HepG2 (cell line): ENCODE results near the gene ENTPD2. TPM values are rescaled to one million over a fixed set of nuclear protein-coding genes. Genes with fewer than 3 reads are reported as not detected.
A peak's percentile ranks its signal among the peaks of the same experiment; 100 is the strongest.

Experiments
- FOXP1 ChIP-seq, 2 experiments: fragments of 450-650 bp in 1 of 2; IDR thresholded peaks; 2 replicates each; pipeline ENCODE4 v1.6.1; 2017 to 2018; ENCODE audit warnings: antibody characterized with exemption in 1 of 2
- GZF1 ChIP-seq: sonication (generic); formaldehyde crosslinking; IDR thresholded peaks from 2 replicates; pipeline ENCODE4 v1.5.1; 2020; ENCODE audit warnings: mild to moderate bottlenecking, missing genetic modification reagents
- HNRNPK ChIP-seq: fragments of 200-400 bp; formaldehyde crosslinking; IDR thresholded peaks from 2 replicates; pipeline ENCODE4 v1.6.1; 2018; ENCODE audit warnings: low read length, low read depth, moderate library complexity, mild to moderate bottlenecking; ENCODE audit not compliant: poor library complexity, severe bottlenecking
- KAT7 ChIP-seq: IDR thresholded peaks from 2 replicates; pipeline ENCODE4 v1.6.1; 2018; ENCODE audit warnings: borderline replicate concordance, missing compliant biosample characterization
- MIER2 ChIP-seq: IDR thresholded peaks from 2 replicates; pipeline ENCODE4 v1.6.1; 2016; ENCODE audit warnings: missing biosample characterization, missing genetic modification reagents
- NCOR1 ChIP-seq: fragments of 200-600 bp; sonication (generic); IDR thresholded peaks from 2 replicates; pipeline ENCODE4 v1.7.0; 2017; ENCODE audit warnings: antibody characterized with exemption, low read length, borderline replicate concordance
- NFRKB ChIP-seq: fragments of 450-650 bp; IDR thresholded peaks from 2 replicates; pipeline ENCODE4 v1.6.1; 2017
- ZHX1 ChIP-seq: sonication (generic); formaldehyde crosslinking; IDR thresholded peaks from 2 replicates; pipeline ENCODE4 v1.8.1; 2022; ENCODE audit warnings: low read depth, mild to moderate bottlenecking, missing genetic modification reagents
- ZNF3 ChIP-seq: IDR thresholded peaks from 2 replicates; pipeline ENCODE4 v1.7.0; 2017; ENCODE audit warnings: inconsistent platforms
- ZNF546 ChIP-seq: sonication (generic); formaldehyde crosslinking; conservative IDR thresholded peaks from 2 replicates; pipeline ENCODE4 v1.8.1; 2023; ENCODE audit warnings: mild to moderate bottlenecking, missing genetic modification reagents
- ZNF558 ChIP-seq: sonication (generic); formaldehyde crosslinking; IDR thresholded peaks from 2 replicates; pipeline ENCODE4 v1.9.0; 2022; ENCODE audit warnings: mild to moderate bottlenecking, missing genetic modification reagents, borderline replicate concordance
- ZNF720 ChIP-seq: sonication (generic); formaldehyde crosslinking; IDR thresholded peaks from 2 replicates; pipeline ENCODE4 v1.4.0; 2020; ENCODE audit warnings: missing genetic modification reagents
- ZSCAN29 ChIP-seq: sonication (generic); formaldehyde crosslinking; conservative IDR thresholded peaks from 2 replicates; pipeline ENCODE4 v1.4.0; 2020; ENCODE audit warnings: mild to moderate bottlenecking, missing genetic modification reagents
- polyA plus RNA-seq, 8 experiments: library from polyadenylated mRNA; depleted of rRNA in 3 of 8; stranded (reverse) in 7 of 8; unstranded in 1 of 8; fragments of >200 nt; fragmentation: Illumina TruSeq in 4 of 8; extraction: Trizol in 4 of 8; gene quantifications; 2 replicates each; pipeline versions ENCODE4 v1.2.1 to v1.2.3, GENCODE V29; 2011 to 2016; ENCODE audit warnings: low read depth in 4 of 8, missing spikeins in 1 of 8, mixed read lengths in 1 of 8; ENCODE audit not compliant: insufficient read depth in 1 of 8
- total RNA-seq, 5 experiments: library from RNA; depleted of rRNA; stranded (reverse); fragments of >200 nt; fragmentation: Illumina TruSeq; extraction: Trizol; gene quantifications; 2 replicates each; pipeline ENCODE4 v1.2.3, GENCODE V29; 2016; ENCODE audit warnings: low read depth in 1 of 5
- TF ChIP-seq, protein P1 (sequence below): sonication (generic); formaldehyde crosslinking; conservative IDR thresholded peaks from 2 replicates; pipeline ENCODE4 v1.4.0; 2020; ENCODE audit warnings: missing genetic modification reagents
- TF ChIP-seq, protein P2 (sequence below): sonication (generic); formaldehyde crosslinking; conservative IDR thresholded peaks from 2 replicates; pipeline ENCODE4 v1.4.0; 2020; ENCODE audit warnings: mild to moderate bottlenecking, missing genetic modification reagents, moderate library complexity
- TF ChIP-seq, protein P3 (sequence below): sonication (generic); formaldehyde crosslinking; IDR thresholded peaks from 2 replicates; pipeline ENCODE4 v1.8.0; 2022; ENCODE audit warnings: mild to moderate bottlenecking, missing genetic modification reagents; ENCODE audit not compliant: insufficient replicate concordance
- TF ChIP-seq, protein P4 (sequence below): sonication (generic); formaldehyde crosslinking; IDR thresholded peaks from 2 replicates; pipeline ENCODE4 v1.5.0; 2020; ENCODE audit warnings: missing genetic modification reagents

The ENTPD2 gene
- total and polyA plus RNA-seq, 2 of the 13 experiments (the other 11 are each of a cell fraction or from before 2014, with no cell fraction given) = 0.95 to 3.2 TPM

DNA sequence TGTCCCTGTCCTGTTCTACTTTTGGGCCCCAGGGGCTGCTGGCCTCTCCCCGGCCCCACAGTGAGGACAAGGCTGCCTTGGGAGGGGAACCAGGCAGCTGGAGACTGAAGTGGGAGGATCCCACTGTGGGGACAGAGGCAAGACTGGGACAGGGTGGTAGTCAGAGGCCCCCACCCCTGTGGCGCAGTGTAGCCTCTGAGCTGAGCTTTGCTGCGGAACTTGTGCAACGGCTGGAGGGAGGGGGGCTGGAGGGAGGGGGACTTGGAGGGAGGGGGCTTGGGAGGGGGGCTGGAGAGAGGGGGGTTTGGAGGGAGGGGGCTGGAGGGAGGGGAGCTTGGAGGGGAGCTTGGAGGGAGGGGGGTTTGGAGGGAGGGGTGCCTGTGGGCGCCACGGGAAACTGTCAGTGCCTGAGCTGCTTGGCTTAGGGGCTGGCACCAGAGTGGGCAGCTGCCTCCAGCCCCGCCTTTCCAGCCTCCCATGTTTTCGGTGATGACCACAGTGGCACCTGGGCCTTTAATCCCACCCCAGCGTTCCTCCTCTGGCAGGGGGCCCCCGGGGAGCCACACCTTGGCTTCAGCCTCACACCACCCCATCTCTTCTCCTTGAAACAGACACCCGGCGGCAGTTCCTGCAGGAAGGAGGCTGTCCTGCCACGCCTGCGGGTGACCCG is 19.7 kb downstream of the ENTPD2 start (continued):
- TF ChIP-seq, protein P1, sequence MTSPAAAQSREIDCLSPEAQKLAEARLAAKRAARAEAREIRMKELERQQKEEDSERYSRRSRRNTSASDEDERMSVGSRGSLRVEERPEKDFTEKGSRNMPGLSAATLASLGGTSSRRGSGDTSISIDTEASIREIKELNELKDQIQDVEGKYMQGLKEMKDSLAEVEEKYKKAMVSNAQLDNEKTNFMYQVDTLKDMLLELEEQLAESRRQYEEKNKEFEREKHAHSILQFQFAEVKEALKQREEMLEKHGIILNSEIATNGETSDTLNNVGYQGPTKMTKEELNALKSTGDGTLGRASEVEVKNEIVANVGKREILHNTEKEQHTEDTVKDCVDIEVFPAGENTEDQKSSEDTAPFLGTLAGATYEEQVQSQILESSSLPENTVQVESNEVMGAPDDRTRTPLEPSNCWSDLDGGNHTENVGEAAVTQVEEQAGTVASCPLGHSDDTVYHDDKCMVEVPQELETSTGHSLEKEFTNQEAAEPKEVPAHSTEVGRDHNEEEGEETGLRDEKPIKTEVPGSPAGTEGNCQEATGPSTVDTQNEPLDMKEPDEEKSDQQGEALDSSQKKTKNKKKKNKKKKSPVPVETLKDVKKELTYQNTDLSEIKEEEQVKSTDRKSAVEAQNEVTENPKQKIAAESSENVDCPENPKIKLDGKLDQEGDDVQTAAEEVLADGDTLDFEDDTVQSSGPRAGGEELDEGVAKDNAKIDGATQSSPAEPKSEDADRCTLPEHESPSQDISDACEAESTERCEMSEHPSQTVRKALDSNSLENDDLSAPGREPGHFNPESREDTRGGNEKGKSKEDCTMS (CRISPR knock-in tag) = no peak
- TF ChIP-seq HNRNPK (peak; percentile 47), NCOR1 (no peak), ZHX1 (CRISPR knock-in tag) (no peak), MIER2 (CRISPR knock-in tag) (no peak), ZNF720 (no peak), ZNF558 (CRISPR knock-in tag) (no peak), ZSCAN29 (CRISPR knock-in tag) (no peak), ZNF546 (CRISPR knock-in tag) (no peak), ZNF3 (CRISPR knock-in tag) (no peak), KAT7 (CRISPR knock-in tag) (no peak), FOXP1 (IDR thresholded peaks at IDR 0.05) (no peak), FOXP1 (CRISPR knock-in tag; IDR thresholded peaks at IDR 0.05) (no peak), GZF1 (no peak), NFRKB (no peak)
- TF ChIP-seq, protein P2, sequence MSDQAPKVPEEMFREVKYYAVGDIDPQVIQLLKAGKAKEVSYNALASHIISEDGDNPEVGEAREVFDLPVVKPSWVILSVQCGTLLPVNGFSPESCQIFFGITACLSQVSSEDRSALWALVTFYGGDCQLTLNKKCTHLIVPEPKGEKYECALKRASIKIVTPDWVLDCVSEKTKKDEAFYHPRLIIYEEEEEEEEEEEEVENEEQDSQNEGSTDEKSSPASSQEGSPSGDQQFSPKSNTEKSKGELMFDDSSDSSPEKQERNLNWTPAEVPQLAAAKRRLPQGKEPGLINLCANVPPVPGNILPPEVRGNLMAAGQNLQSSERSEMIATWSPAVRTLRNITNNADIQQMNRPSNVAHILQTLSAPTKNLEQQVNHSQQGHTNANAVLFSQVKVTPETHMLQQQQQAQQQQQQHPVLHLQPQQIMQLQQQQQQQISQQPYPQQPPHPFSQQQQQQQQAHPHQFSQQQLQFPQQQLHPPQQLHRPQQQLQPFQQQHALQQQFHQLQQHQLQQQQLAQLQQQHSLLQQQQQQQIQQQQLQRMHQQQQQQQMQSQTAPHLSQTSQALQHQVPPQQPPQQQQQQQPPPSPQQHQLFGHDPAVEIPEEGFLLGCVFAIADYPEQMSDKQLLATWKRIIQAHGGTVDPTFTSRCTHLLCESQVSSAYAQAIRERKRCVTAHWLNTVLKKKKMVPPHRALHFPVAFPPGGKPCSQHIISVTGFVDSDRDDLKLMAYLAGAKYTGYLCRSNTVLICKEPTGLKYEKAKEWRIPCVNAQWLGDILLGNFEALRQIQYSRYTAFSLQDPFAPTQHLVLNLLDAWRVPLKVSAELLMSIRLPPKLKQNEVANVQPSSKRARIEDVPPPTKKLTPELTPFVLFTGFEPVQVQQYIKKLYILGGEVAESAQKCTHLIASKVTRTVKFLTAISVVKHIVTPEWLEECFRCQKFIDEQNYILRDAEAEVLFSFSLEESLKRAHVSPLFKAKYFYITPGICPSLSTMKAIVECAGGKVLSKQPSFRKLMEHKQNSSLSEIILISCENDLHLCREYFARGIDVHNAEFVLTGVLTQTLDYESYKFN = no peak
- TF ChIP-seq, protein P3, sequence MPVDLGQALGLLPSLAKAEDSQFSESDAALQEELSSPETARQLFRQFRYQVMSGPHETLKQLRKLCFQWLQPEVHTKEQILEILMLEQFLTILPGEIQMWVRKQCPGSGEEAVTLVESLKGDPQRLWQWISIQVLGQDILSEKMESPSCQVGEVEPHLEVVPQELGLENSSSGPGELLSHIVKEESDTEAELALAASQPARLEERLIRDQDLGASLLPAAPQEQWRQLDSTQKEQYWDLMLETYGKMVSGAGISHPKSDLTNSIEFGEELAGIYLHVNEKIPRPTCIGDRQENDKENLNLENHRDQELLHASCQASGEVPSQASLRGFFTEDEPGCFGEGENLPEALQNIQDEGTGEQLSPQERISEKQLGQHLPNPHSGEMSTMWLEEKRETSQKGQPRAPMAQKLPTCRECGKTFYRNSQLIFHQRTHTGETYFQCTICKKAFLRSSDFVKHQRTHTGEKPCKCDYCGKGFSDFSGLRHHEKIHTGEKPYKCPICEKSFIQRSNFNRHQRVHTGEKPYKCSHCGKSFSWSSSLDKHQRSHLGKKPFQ = no peak
- TF ChIP-seq, protein P4, sequence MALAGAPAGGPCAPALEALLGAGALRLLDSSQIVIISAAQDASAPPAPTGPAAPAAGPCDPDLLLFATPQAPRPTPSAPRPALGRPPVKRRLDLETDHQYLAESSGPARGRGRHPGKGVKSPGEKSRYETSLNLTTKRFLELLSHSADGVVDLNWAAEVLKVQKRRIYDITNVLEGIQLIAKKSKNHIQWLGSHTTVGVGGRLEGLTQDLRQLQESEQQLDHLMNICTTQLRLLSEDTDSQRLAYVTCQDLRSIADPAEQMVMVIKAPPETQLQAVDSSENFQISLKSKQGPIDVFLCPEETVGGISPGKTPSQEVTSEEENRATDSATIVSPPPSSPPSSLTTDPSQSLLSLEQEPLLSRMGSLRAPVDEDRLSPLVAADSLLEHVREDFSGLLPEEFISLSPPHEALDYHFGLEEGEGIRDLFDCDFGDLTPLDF (CRISPR knock-in tag) = no peak
